Measurements from ENCODE around the gene IPO8. TPM values are rescaled to one million over a fixed set of nuclear protein-coding genes. Genes with fewer than 3 reads are reported as not detected.
"Not testable (repeated sequence)": the region's sequence is repeated elsewhere in the genome, so short reads cannot be mapped to it uniquely, and the experiment has no call there.

The IPO8 gene
- total RNA-seq, 4 donors from 2014 or later, result 24.0 to 49.8 (median 34.4) TPM

DNA sequence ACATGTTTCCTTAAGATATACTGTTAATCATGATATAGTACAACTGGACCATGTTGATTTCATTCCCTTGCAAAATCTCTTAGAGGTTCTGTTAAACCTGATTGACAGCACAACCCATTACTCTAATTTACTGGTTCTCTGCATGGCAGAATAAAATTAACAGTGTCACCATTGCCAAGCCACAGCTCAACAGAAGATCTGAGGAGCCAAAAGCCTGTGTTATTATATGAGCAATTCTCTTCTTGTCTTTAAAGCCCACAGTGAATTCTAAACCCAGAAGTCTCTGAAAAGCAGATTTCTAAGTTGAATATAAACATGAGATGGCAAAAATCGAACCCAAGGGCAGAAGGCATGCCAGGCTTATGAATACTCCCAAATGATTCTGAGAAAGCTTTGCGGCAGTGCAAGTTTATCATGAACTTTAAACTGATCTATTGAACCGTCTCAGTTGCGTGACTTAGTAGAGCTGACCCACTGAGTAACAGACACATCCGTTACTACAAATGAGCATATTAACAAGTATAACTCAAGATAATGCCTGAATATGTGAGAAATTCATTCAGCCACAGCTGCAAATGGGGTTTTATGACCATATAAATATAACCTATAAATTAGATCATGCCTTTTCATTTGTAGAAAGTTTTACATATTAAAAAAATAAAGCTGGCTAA is 78.2 kb downstream of the IPO8 start:
- H3K4me3 ChIP-seq, result no peak overlapping the region
- no peak overlapping the region for H3K27ac ChIP-seq
- no peak for DNase-seq (ENCODE audit: low spot score in 2 of 2)
- WGBS, result 63% methylated on average over 5 of the region's 5 CpGs
- H3K27me3 ChIP-seq, result no peaks in the 10 kb centered on the region
- H3K9me3 ChIP-seq, result no peaks in the 10 kb centered on the region
- H3K4me1 ChIP-seq, result no peaks in the 10 kb centered on the region
- H3K36me3 ChIP-seq, result no peaks in the 10 kb centered on the region
- TF ChIP-seq, protein P1, sequence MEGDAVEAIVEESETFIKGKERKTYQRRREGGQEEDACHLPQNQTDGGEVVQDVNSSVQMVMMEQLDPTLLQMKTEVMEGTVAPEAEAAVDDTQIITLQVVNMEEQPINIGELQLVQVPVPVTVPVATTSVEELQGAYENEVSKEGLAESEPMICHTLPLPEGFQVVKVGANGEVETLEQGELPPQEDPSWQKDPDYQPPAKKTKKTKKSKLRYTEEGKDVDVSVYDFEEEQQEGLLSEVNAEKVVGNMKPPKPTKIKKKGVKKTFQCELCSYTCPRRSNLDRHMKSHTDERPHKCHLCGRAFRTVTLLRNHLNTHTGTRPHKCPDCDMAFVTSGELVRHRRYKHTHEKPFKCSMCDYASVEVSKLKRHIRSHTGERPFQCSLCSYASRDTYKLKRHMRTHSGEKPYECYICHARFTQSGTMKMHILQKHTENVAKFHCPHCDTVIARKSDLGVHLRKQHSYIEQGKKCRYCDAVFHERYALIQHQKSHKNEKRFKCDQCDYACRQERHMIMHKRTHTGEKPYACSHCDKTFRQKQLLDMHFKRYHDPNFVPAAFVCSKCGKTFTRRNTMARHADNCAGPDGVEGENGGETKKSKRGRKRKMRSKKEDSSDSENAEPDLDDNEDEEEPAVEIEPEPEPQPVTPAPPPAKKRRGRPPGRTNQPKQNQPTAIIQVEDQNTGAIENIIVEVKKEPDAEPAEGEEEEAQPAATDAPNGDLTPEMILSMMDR (IDR thresholded peaks at IDR 0.05), result no peak
- no peak for TF ChIP-seq POLR2A (IDR thresholded peaks at IDR 0.05)
- TF ChIP-seq POLR2AphosphoS5 (IDR thresholded peaks at IDR 0.05), result no peak
- no peak for TF ChIP-seq EP300 (IDR thresholded peaks at IDR 0.05)

DNA sequence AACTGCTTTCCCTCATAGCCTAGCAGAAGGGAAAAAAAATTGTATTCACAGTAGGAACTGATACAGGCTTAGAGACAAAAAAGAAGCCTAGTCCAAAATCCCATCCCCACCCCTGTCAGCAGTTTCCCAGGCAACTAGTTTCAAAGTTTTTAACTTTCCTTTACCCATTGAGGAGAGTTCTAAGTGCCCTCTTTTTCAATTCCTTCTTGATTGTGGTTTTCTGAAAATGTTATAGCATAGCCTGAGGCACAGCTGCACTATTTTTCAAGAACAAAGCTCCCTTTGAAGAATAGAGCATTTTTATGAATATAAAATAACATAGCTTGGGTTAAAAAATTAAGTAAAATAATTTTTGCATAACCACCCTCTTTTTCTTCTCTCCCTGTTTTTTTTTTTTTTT is 81.6 kb downstream of the IPO8 start:
- no peak overlapping the region for H3K4me3 ChIP-seq
- no peaks in the 10 kb centered on the region for H3K27me3 ChIP-seq
- H3K36me3 ChIP-seq, result no peaks in the 10 kb centered on the region
- no peak overlapping the region for H3K27ac ChIP-seq
- H3K4me1 ChIP-seq, result no peaks in the 10 kb centered on the region
- no peak for DNase-seq (ENCODE audit: low spot score in 2 of 2)
- TF ChIP-seq EP300 (IDR thresholded peaks at IDR 0.05) (no peak), POLR2AphosphoS5 (IDR thresholded peaks at IDR 0.05) (no peak), POLR2A (IDR thresholded peaks at IDR 0.05) (no peak)
- TF ChIP-seq, protein P1 (IDR thresholded peaks at IDR 0.05), result no peak
- H3K9me3 ChIP-seq, result no peaks in the 10 kb centered on the region

DNA sequence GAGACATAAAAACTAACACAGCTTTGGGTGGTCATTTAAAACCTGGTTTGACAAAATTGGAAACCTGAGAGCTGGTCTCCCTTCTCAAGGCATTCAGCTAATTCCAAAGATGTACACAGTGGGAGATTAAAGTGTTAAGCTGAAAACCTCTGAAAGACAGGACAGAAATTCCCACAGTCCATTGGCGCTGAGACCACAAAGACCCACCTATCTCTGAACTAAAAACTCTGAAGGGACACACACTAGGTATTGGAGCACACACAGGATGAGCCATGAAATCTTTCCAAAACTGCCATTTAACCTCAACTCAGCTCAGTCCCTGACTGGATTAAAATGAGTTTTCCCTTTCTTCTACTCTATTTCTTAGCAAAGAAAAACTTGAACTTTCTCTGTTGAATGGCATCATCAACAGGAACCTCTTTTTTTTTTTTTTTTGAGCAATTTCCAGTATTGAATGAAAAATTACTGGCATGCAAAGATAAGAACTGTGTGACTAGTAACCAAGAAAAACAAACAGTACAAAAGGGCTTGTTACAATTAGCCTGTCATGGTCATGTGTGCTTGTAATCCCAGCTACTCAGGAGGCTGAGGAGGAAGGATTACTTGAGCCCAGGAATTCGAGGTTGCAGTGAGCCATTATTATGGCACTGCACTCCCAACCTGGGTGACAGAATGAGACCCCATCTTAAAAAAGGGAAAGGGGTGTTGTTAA is 82.4 kb downstream of the IPO8 start:
- Histone ChIP-seq H3K36me3 (no peaks in the 10 kb centered on the region), H3K4me3 (no peak overlapping the region), H3K27me3 (no peaks in the 10 kb centered on the region), H3K4me1 (no peaks in the 10 kb centered on the region), H3K27ac (no peak overlapping the region), H3K9me3 (no peaks in the 10 kb centered on the region)
- TF ChIP-seq POLR2A (IDR thresholded peaks at IDR 0.05) (no peak), POLR2AphosphoS5 (IDR thresholded peaks at IDR 0.05) (no peak), EP300 (IDR thresholded peaks at IDR 0.05) (no peak)
- TF ChIP-seq, protein P1 (IDR thresholded peaks at IDR 0.05), result no peak
- 50% methylated on average over 2 of the region's 2 CpGs for WGBS
- DNase-seq (ENCODE audit: low spot score in 2 of 2), result no peak

DNA sequence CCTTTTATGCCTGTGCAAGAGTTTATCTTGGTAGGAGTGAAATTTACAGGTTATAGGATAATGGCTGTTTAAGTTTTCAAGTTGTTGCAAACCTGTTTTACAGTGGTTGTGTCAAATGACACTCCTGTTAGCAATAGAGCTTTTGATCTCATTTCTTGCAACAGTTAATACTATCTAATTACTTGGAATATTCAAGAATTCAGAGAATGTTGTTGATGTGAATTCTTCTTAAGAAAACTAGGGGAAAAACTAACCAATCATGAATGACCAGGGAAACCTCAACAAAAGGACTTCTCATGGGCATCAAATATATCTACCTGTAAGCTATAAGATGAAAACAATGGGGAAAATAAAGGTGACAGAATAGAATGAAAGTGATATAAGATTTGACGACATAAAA is 85.0 kb downstream of the IPO8 start:
- Histone ChIP-seq H3K36me3 (no peaks in the 10 kb centered on the region), H3K27me3 (no peaks in the 10 kb centered on the region), H3K4me1 (no peaks in the 10 kb centered on the region), H3K9me3 (peaks cover 3% of the 10 kb centered on the region), H3K4me3 (no peak overlapping the region), H3K27ac (no peak overlapping the region)
- TF ChIP-seq, protein P1 (IDR thresholded peaks at IDR 0.05), result no peak
- TF ChIP-seq POLR2AphosphoS5 (IDR thresholded peaks at IDR 0.05) (no peak), EP300 (IDR thresholded peaks at IDR 0.05) (no peak), POLR2A (IDR thresholded peaks at IDR 0.05) (no peak)
- WGBS, result 88% methylated on average over 1 of the region's 1 CpG
- DNase-seq (ENCODE audit: low spot score in 2 of 2), result no peak

DNA sequence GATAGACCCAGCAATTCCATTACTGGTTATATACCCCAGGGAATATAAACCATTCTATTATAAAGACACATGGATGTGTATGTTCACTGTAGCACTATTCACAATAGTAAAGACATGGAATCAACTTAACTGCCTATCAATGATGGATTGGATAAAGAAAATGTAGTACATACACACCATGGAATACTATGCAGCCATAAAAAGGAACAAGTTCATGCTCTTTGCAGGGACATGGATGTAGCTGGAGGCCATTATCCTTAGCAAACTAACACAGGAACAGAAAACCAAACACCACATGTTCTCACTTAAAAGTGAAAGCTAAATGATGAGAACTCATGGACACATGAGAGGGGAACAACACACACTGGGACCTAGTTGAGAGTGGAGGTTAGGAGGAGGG is 85.8 kb downstream of the IPO8 start:
- H3K27me3 ChIP-seq; H3K27ac ChIP-seq; H3K4me1 ChIP-seq; H3K36me3 ChIP-seq; DNase-seq (ENCODE audit: low spot score in 2 of 2); H3K4me3 ChIP-seq; H3K9me3 ChIP-seq: not testable (repeated sequence)

DNA sequence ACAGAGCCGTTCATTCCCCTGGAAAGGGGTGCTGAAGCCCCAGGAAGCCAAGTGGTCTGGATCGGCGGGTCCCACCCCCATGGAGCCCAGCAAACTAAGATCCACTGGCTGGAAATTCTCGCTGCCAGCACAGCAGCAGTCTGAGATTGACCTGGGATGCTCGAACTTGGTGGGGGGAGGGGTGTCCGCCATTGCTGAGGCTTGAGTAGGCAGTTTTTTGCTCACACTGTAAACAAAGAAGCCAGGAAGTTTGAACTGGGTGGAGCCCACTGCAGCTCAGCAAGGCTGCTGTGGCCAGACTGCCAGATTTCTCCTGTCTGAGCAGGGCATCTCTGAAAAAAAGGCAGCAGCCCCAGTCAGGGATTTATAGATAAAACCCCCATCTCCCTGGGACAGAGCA is 91.4 kb downstream of the IPO8 start:
- WGBS, result 82% methylated on average over 2 of the region's 6 CpGs
- not testable (repeated sequence) for H3K4me1 ChIP-seq; DNase-seq (ENCODE audit: low spot score in 2 of 2); H3K36me3 ChIP-seq; H3K27me3 ChIP-seq; H3K27ac ChIP-seq; H3K4me3 ChIP-seq; H3K9me3 ChIP-seq
